Psoas muscle (tissue), 8 donors: Measurements from ENCODE around the gene KLHL4. TPM values are rescaled to one million over a fixed set of nuclear protein-coding genes. Genes with fewer than 3 reads are reported as not detected.

Experiments
- ATAC-seq, 4 donors: fragments of 200-7000 bp; cut with Tn5 transposase; one replicate each; pipeline ENCODE4 v1.9.1; 2020; ENCODE audit warnings: moderate library complexity in 3 of 4, mild to moderate bottlenecking in 2 of 4
- DNase-seq, 2 donors: peaks; one replicate each; pipeline ENCODE4 v3.0.0-alpha.2; 2020
- H3K27ac ChIP-seq: fragments of 200-600 bp; one replicate; pipeline ENCODE4 v1.8.0; 2022
- H3K27me3 ChIP-seq, 3 donors: fragments of 200-600 bp in 1 of 3; one replicate each; pipeline versions ENCODE4 v1.6.1 to v1.8.0; 2013 to 2022; ENCODE audit warnings: low read length in 2 of 3, mild to moderate bottlenecking in 2 of 3, moderate library complexity in 1 of 3; ENCODE audit not compliant: insufficient read depth in 3 of 3
- H3K36me3 ChIP-seq, 2 donors: fragments of 200-600 bp in 1 of 2; one replicate each; pipeline versions ENCODE4 v1.6.1 to v1.8.0; 2013 to 2022; ENCODE audit warnings: low read depth in 1 of 2, mild to moderate bottlenecking in 1 of 2, moderate library complexity in 1 of 2; ENCODE audit not compliant: insufficient read depth in 1 of 2
- H3K4me1 ChIP-seq: fragments of 200-600 bp; one replicate; pipeline ENCODE4 v1.8.0; 2022
- H3K4me3 ChIP-seq: fragments of 200-600 bp; one replicate; pipeline ENCODE4 v1.8.0; 2022; ENCODE audit warnings: mild to moderate bottlenecking
- H3K9me3 ChIP-seq: fragments of 200-600 bp; one replicate; pipeline ENCODE4 v1.8.0; 2022
- WGBS, 3 donors: extraction: QIAGEN DNeasy Blood & Tissue Kit; methylation state at CpG; one replicate each; pipeline versions ENCODE4 v1.1.6 to v1.1.7; 2013; 5-methylcytosine and 5-hydroxymethylcytosine counted together
- intact Hi-C, 2 donors: fragments of 100-400 bp; cut with DNase I; formaldehyde crosslinking; loops; one replicate each; pipeline versions ENCODE4 v1.11.0 to v1.14.2; 2022
- polyA plus RNA-seq, 3 donors: library from polyadenylated mRNA; stranded (reverse); fragments of 200-250 nt; gene quantifications; one replicate each; pipeline ENCODE4 v1.2.3, GENCODE V29; 2013
- total RNA-seq, 4 donors: library from RNA; stranded (reverse); fragmentation: NEBNext Ultra II Directional in 2 of 4; extraction: Animal tissue kit (Norgen Biotek cat#: 25700) in 2 of 4; gene quantifications; one replicate each; pipeline versions ENCODE4 v1.2.1 to v1.2.4, GENCODE V29; 2021 to 2023
- TF ChIP-seq, protein P1 (sequence below): fragments of 200-600 bp; IDR thresholded peaks from one replicate; pipeline ENCODE4 v1.8.0; 2022; ENCODE audit warnings: antibody characterized with exemption
- donor health status: healthy with polysubstance abuse.
- donor health status: DM: no; HTN: no; CAD: no; lungs with moderate emphysema.
- donor health status: Bipolar disorder and iron deficiency.
- donor health status: healthy.
- donor health status: DM: yes; HTN: yes; CAD: no.
- donor health status: DM: no; HTN: no; CAD: no.
- donor health status: DM: no; HTN: no; CAD: no.
- donor health status: DM: yes; HTN: yes; CAD: no.

Gene KLHL4
- total and polyA plus RNA-seq, 7 donors: 0.03 to 1.4 (median 0.22) TPM

DNA sequence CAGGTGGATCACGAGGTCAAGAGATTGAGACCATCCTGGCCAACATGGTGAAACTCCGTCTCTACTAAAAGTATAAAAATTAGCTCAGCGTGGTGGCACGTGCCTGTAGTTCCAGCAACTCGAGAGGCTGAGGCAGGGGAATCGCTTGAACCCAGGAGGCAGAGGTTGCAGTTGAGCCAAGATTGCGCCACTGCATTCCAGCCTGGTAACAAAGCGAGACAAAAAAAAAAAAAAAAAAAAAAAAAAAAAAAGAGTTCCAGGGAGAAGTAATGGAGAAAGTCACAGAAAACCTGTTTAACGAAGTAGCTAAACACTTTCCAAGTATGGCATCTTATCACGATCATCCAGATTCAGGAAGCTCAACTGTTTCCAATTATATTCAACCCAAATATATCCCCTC is 10.9 kb downstream of the KLHL4 start:
- Histone ChIP-seq H3K36me3 (no peaks in the 10 kb centered on the region), H3K4me1 (no peaks in the 10 kb centered on the region), H3K4me3 (no peak overlapping the region), H3K9me3 (no peaks in the 10 kb centered on the region), H3K27me3 (no peaks in the 10 kb centered on the region), H3K27ac (no peak overlapping the region)
- TF ChIP-seq, protein P1, sequence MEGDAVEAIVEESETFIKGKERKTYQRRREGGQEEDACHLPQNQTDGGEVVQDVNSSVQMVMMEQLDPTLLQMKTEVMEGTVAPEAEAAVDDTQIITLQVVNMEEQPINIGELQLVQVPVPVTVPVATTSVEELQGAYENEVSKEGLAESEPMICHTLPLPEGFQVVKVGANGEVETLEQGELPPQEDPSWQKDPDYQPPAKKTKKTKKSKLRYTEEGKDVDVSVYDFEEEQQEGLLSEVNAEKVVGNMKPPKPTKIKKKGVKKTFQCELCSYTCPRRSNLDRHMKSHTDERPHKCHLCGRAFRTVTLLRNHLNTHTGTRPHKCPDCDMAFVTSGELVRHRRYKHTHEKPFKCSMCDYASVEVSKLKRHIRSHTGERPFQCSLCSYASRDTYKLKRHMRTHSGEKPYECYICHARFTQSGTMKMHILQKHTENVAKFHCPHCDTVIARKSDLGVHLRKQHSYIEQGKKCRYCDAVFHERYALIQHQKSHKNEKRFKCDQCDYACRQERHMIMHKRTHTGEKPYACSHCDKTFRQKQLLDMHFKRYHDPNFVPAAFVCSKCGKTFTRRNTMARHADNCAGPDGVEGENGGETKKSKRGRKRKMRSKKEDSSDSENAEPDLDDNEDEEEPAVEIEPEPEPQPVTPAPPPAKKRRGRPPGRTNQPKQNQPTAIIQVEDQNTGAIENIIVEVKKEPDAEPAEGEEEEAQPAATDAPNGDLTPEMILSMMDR: no peak
- no peak for ATAC-seq
- DNase-seq: no peak
- 73 to 86% (median 78%) methylated on average over 7 to 10 of the region's 10 CpGs for WGBS, 3 donors
- intact Hi-C loops: no loop called here

DNA sequence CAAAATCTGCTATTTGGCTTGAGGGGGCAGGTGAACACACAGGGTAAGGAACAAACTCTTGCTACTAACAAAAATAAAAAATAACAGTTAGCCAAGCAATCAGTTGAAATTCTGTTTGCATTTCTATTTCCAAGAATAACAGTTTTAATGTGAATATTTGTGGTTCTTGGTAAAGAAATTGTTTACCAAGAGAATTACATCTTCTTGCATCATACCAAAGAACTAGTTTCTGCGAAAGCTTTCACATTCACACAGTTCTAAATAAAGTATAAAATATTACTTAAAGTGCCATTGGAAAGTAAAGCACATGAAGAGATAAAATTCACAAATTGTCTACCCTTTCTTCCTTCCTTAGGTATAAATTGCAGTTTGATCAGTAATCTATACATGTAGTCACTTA is 54.4 kb downstream of the KLHL4 start:
- 89 to 93% (median 91%) methylated on average over 1 of the region's 1 CpG for WGBS, 3 donors

DNA sequence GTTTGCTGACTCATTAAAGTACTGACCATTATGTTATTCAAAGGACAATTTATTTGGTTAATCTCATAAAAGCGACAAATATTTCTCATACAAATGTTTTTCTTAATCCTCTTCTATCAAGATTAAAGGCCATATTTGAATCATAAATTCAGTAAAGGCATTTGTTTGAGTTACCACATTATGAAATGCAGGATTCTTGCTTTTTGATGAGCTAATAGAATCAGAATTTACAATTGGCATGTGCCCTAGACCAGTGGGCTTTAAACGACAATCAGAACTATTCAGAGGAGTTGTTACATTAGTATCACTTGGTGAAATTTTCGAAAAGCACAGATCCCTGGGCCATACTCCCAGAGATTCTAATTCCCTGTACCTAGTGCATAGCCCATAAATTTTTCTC is 55.3 kb downstream of the KLHL4 start:
- no peaks in the 10 kb centered on the region for H3K36me3 ChIP-seq
- no peak for ATAC-seq
- H3K27me3 ChIP-seq: no peaks in the 10 kb centered on the region
- WGBS, 3 donors: 33 to 47% (median 39%) methylated on average over 3 of the region's 3 CpGs
- H3K4me1 ChIP-seq: no peaks in the 10 kb centered on the region
- TF ChIP-seq, protein P1: no peak
- intact Hi-C loops: no loop called here
- no peaks in the 10 kb centered on the region for H3K9me3 ChIP-seq
- H3K4me3 ChIP-seq: no peak overlapping the region
- DNase-seq: no peak
- H3K27ac ChIP-seq: no peak overlapping the region

More for the DNA sequence above, 54.4 kb downstream of the KLHL4 start:
- TF ChIP-seq, protein P1: no peak
- H3K4me3 ChIP-seq: no peak overlapping the region
- no peaks in the 10 kb centered on the region for H3K4me1 ChIP-seq
- no peaks in the 10 kb centered on the region for H3K36me3 ChIP-seq
- no peaks in the 10 kb centered on the region for H3K9me3 ChIP-seq
- no peak overlapping the region for H3K27ac ChIP-seq
- DNase-seq: no peak
- no peaks in the 10 kb centered on the region for H3K27me3 ChIP-seq
- intact Hi-C loops: no loop called here
- no peak for ATAC-seq

DNA sequence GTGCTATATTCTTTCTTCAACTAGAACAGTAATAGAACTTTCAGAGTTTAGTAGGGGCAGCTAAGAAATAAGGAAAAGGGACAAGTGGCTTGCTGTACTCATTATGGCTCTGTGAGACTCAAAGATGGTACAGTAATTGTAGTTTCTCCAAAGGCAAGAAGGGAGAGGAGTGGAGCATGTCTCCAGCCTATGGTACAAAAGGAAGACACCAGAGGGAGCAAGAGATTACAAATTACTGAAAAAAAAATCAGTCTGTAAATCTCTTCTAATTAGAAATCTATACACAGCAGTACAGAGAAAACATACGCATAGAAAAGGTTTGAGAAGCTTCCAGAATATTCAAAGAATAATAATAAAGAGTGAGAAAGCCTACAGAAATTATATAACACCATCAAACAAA is 61.4 kb downstream of the KLHL4 start:
- Histone ChIP-seq H3K4me1 (no peaks in the 10 kb centered on the region), H3K27me3 (no peaks in the 10 kb centered on the region), H3K4me3 (no peak overlapping the region), H3K36me3 (no peaks in the 10 kb centered on the region), H3K27ac (no peak overlapping the region), H3K9me3 (no peaks in the 10 kb centered on the region)
- intact Hi-C loops: no loop called here
- TF ChIP-seq, protein P1: no peak
- no peak for ATAC-seq
- WGBS, 3 donors: 71 to 78% (median 78%) methylated on average over 1 of the region's 1 CpG
- no peak for DNase-seq

DNA sequence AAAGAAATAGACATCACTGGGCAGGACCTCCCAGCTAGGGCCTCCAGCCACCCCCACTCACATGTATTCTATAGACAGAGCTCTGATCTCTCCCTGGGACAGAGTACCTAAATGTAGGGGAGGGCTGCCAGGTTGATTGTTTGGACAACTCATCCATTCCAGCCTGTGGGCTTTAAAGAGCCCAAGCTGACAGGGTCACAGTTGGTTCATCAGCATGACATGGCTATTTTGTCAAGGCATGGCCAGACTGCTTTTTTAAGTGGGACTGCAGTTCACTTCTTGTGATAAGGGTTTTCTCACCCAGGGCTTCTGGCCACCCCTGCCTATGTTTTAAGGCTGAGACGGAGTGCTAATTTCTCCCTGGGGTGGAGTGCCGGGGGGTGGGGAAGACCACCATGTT is 63.3 kb downstream of the KLHL4 start:
- no peak for DNase-seq
- intact Hi-C loops: no loop called here
- TF ChIP-seq, protein P1: no peak

More for the DNA sequence above, 63.3 kb downstream of the KLHL4 start:
- H3K4me3 ChIP-seq: no peak overlapping the region
- no peak overlapping the region for H3K27ac ChIP-seq
- H3K27me3 ChIP-seq: no peaks in the 10 kb centered on the region
- H3K36me3 ChIP-seq: no peaks in the 10 kb centered on the region
- no peak for ATAC-seq
- no peaks in the 10 kb centered on the region for H3K4me1 ChIP-seq
- 75 to 90% (median 90%) methylated on average over 2 of the region's 2 CpGs for WGBS, 3 donors
- no peaks in the 10 kb centered on the region for H3K9me3 ChIP-seq
